Measurements from ENCODE around the gene CDC14B.

Gene CDC14B

DNA sequence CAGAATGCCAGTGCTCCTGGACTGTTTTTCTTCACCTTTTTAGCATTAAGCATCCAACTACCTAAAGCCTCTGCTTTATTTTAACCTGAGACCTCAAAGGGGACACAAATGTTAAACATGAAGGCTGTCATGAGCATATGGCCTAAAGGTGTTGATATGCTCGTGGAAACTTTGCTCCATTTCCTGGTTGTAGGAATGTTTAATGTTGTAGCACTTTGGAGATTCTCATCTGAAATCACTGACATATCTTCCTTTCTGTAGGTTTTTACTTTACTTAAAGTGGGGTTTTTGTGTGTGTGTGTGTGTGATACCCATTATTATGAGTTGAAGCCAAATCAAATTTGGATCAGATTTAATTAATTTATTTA, 132.6 kb downstream of the CDC14B start:
- Mint-ChIP-seq H3K9me3 (ENCODE audit: low read depth) (no peaks in the 10 kb centered on the region), H3K4me1 (ENCODE audit: low read depth) (peaks cover 9% of the 10 kb centered on the region), H3K4me3 (no peak overlapping the region), H3K27me3 (no peaks in the 10 kb centered on the region), H3K27ac (no peak overlapping the region), H3K36me3 (peaks cover 14% of the 10 kb centered on the region)

DNA sequence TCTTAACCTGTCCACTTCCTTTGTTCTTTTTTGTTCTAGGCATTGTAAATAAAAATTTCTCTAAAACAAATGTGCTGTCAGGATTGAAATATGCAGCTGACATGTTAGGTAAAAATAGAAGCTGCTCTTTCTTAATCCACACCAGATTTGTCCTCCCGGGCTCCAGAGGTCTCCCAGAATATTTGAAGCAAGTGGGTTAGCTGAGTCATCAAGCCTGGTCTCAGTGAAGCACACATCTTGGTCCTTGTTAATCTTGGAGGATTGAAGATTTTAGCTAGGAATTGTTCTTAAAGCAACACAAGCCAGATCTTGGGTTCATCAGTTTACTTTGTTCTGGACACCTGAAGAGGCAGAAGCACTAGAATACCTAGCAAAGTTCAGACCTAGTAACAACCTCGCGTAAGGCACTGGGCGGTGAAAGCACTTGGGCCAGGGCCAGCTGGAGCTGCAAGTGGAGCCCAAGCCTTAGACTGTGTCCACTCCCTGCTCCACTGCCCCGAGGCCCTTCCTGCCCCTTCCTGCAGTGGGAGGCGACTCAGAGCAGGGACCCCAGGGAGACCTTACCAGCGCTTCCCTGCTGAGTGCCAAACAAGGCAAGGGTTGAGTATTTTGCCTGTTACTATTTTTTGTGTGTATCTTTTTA, 133.1 kb downstream of the CDC14B start:
- Mint-ChIP-seq H3K9me3 (ENCODE audit: low read depth) (no peaks in the 10 kb centered on the region), H3K36me3 (peaks cover 12% of the 10 kb centered on the region), H3K27me3 (no peaks in the 10 kb centered on the region), H3K27ac (no peak overlapping the region), H3K4me1 (ENCODE audit: low read depth) (peaks cover 5% of the 10 kb centered on the region), H3K4me3 (no peak overlapping the region)

DNA sequence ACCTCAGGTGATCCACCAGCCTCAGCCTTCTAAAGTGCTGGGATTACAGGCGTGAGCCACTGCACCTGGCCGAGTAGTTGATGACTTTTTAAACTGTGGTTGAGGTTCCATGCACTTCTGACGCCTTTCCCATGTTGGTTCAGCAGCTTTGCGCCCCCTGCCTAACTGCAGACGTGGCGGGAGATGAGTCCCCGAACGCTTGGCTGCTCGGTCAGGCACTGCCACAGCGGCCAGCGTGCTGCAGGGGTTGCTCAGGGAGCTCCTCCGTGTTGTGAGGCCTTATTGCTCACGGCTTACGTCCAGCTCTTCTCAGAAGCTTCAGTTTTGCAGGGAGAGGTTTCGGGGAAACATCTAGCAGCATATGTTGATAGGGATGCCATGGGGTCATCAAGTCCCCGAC, 134.4 kb downstream of the CDC14B start:
- Mint-ChIP-seq H3K9me3 (ENCODE audit: low read depth) (no peaks in the 10 kb centered on the region), H3K4me3 (no peak overlapping the region), H3K4me1 (ENCODE audit: low read depth) (no peaks in the 10 kb centered on the region), H3K27ac (no peak overlapping the region), H3K27me3 (no peaks in the 10 kb centered on the region), H3K36me3 (peaks cover 12% of the 10 kb centered on the region)

DNA sequence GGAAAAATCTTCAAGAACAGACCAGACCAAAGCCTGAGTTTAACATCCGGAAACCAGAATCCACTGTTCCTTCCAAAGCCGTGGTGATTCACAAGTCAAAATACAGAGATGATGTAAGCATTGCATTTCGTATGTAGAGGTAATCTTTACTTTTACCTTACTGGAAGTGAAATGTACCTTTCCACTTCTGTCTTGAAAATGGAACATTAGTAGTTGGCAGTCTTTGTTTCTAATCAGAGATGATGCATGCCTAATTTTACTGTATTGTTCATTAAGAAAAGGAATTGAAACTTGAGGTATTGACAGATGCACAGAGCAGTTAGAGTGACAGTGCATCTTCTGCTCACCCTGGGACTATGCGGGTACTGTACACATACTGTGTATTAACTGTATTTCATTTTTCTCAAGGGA, 135.1 kb downstream of the CDC14B start:
- Mint-ChIP-seq H3K27ac (no peak overlapping the region), H3K4me1 (ENCODE audit: low read depth) (peaks cover 1% of the 10 kb centered on the region), H3K27me3 (no peaks in the 10 kb centered on the region), H3K4me3 (no peak overlapping the region), H3K9me3 (ENCODE audit: low read depth) (no peaks in the 10 kb centered on the region), H3K36me3 (peaks cover 12% of the 10 kb centered on the region)

DNA sequence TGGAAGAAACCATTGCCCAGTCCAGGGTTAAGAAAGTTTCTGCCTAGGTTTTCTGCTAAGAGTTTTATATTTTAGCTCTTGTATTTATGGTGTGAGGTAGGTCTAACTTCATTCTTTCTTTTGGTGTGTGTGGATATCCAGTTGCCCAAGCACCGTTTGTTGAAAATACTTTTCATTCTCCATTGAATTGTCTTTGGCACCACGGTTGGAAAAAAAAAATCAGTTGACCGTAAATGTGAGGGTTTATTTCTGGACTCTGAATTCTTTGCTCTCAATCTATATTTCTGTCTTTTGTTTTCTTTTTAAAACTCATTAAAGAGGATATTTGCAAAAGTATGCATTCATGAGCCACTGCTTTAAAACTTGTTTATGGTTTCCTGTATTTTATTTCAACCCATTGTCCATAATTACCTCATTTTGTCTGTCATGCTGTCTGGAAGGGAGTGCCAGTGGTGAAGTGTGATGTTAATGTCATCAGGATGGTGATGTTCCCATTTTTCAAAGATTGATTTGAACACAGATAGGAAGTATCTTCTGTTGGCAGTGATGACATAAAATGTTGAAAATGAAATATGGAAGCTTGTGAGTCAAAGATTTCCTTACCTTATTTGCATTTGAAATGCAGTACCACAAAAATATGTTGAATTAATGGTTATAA, 135.8 kb downstream of the CDC14B start:
- Mint-ChIP-seq H3K36me3 (peaks cover 12% of the 10 kb centered on the region), H3K4me1 (ENCODE audit: low read depth) (peaks cover 4% of the 10 kb centered on the region), H3K4me3 (no peak overlapping the region), H3K9me3 (ENCODE audit: low read depth) (no peaks in the 10 kb centered on the region), H3K27me3 (no peaks in the 10 kb centered on the region), H3K27ac (no peak overlapping the region)

DNA sequence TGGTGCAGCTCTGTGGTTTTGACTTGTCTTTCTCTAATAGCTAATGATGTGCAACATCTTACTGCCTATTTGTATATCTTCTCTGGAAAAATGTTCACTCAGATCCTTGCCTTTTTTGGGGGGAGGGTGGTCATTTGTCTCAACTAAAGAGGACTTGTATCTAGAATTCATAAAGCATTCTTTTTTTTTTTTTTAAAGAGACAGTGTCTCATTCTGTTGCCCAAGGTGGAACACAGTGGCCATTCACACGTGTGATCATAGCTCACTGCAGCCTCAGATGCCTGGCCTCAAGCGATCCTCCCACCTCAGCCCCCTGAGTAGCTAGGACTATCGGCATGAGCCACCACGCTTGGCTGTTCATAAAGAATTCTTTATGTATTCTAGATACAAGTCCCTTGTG, 136.4 kb downstream of the CDC14B start:
- Mint-ChIP-seq H3K27me3 (no peaks in the 10 kb centered on the region), H3K27ac (no peak overlapping the region), H3K4me3 (no peak overlapping the region), H3K36me3 (peaks cover 12% of the 10 kb centered on the region), H3K4me1 (ENCODE audit: low read depth) (peaks cover 7% of the 10 kb centered on the region), H3K9me3 (ENCODE audit: low read depth) (no peaks in the 10 kb centered on the region)

DNA sequence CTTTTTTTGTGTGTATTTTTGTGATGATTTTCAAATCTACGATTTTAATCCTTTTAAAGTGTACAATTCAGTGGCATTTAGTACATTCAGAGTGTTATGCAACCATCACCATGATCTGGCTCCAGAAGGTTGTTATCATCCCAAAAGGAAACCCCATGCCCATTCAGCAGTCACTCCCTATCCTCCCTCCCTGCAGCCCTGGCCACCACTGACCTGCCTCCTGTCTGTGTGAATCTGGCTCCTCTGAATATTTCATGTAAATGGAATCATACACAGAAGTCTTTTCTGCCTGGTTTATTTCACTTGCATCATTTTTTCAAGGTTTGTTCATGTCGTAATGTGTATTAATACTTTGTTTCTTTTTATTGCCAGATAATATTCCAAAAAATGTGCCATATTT, 137.2 kb downstream of the CDC14B start:
- Mint-ChIP-seq H3K27ac (no peak overlapping the region), H3K27me3 (no peaks in the 10 kb centered on the region), H3K36me3 (peaks cover 14% of the 10 kb centered on the region), H3K9me3 (ENCODE audit: low read depth) (no peaks in the 10 kb centered on the region), H3K4me1 (ENCODE audit: low read depth) (peaks cover 7% of the 10 kb centered on the region), H3K4me3 (no peak overlapping the region)

DNA sequence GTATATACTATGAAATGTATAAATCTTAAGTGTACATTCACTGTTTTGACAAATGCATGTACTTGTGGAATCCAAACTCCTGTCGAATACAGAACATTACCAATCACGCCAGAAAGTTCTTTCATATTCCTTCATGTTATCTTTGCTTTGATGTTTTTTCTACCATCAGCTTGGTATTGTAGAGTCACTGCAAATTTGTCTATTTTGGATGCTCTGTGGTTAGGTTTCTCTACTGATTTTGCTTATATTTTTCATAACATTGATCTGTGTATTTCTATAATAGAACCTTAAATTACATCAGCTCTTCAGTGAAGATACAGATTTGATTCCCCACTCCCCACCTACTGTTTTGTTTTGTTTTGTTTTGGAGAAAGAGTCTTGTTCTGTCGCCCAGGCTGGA, 138.9 kb downstream of the CDC14B start:
- Mint-ChIP-seq H3K4me1 (ENCODE audit: low read depth) (peaks cover 7% of the 10 kb centered on the region), H3K4me3 (no peak overlapping the region), H3K36me3 (peaks cover 14% of the 10 kb centered on the region), H3K9me3 (ENCODE audit: low read depth) (no peaks in the 10 kb centered on the region), H3K27ac (no peak overlapping the region), H3K27me3 (no peaks in the 10 kb centered on the region)

DNA sequence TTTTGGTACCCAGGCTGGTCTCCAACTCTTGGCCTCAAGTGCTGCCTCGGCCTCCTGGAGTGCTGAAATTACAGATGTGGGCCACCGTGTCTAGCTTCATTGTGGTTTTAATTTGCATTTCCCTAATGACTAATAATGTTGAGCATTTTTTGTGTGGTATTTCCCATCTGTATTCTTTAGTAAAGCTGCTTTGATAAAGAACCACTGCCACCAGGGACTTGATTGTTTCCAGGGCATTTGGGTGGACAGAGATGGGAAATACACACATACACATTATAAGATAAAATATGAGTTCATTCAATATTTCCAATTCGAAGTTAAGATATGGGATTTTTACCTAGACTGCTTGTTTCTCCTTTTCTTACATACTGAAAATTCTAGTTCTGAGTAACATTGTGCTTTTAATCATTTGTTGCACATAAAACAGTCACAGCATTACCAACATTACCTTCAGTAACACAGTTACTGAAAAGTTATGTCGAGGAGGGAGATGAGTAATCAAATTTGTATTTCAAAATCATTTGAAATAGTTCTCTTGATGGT, 140.7 kb downstream of the CDC14B start:
- no peak overlapping the region for H3K27ac Mint-ChIP-seq
- no peak overlapping the region for H3K4me3 Mint-ChIP-seq
- H3K36me3 Mint-ChIP-seq = peaks cover 9% of the 10 kb centered on the region
- no peaks in the 10 kb centered on the region for H3K27me3 Mint-ChIP-seq
- H3K9me3 Mint-ChIP-seq (ENCODE audit: low read depth) = no peaks in the 10 kb centered on the region
- peaks cover 7% of the 10 kb centered on the region for H3K4me1 Mint-ChIP-seq (ENCODE audit: low read depth)

DNA sequence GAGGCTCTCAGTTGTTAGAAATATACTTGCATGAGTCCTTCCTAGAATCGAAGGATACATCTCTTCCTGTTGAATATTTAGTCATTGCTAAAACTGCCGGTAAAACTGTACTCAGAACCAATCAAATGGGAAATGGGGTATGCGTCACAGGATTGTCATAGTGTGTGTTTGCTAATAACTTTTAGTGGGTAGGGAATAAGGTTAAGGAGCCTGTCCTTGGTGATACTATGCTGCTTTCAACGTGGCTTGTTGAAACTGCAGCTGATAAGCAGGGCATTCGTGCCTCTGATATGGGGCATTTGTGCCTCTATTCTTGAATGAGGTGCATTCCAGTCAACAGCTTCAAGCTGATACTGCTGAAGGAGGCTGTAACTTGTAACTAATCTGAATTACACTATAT, 143.1 kb downstream of the CDC14B start:
- H3K4me3 Mint-ChIP-seq = no peak overlapping the region
- no peaks in the 10 kb centered on the region for H3K27me3 Mint-ChIP-seq
- H3K36me3 Mint-ChIP-seq = peaks cover 6% of the 10 kb centered on the region
- no peaks in the 10 kb centered on the region for H3K9me3 Mint-ChIP-seq (ENCODE audit: low read depth)
- H3K27ac Mint-ChIP-seq = no peak overlapping the region
- peaks cover 7% of the 10 kb centered on the region for H3K4me1 Mint-ChIP-seq (ENCODE audit: low read depth)

DNA sequence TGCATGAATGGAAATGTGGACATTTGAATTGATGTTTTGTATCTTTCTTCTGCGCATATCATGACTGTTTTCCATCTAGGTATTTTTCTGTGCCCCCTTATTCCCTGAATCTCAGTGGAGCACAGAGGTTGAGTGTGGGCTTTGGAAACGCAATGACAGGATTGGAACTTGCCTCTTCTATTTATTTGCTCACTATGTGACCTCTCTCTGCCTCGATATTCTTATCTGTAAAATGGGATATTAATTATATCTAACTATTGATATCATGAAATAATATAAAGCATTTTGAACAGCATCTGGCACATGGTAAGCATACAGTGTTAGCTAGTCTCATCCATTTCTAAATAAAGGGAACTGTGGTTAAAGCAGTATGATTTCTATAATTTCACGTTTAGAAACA, 143.6 kb downstream of the CDC14B start:
- Mint-ChIP-seq H3K4me3 (no peak overlapping the region), H3K9me3 (ENCODE audit: low read depth) (no peaks in the 10 kb centered on the region), H3K27ac (no peak overlapping the region), H3K4me1 (ENCODE audit: low read depth) (peaks cover 7% of the 10 kb centered on the region), H3K27me3 (no peaks in the 10 kb centered on the region), H3K36me3 (peaks cover 9% of the 10 kb centered on the region)

DNA sequence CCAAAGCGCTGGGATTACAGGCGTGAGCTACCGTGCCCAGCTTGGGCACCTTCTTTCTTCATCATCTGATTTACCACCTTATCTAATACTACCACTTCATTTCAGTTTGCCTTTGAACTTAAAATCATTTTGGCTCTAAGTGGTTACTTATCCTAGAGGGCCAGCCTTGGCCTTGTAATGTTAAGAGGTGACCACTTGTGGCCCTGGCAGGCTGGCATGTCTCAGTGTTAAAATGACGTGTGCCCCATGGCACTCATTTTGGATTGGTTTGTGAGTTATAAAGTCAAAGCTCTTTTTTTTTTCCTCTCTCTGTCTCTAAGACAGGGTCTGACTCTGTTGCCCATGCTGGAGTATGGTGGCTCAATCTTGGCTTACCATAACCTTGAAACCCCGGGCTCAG, 151.9 kb downstream of the CDC14B start:
- no peaks in the 10 kb centered on the region for H3K4me1 Mint-ChIP-seq (ENCODE audit: low read depth)
- no peaks in the 10 kb centered on the region for H3K9me3 Mint-ChIP-seq (ENCODE audit: low read depth)
- H3K36me3 Mint-ChIP-seq = peaks cover 7% of the 10 kb centered on the region
- H3K27ac Mint-ChIP-seq = no peak overlapping the region
- no peak overlapping the region for H3K4me3 Mint-ChIP-seq
- no peaks in the 10 kb centered on the region for H3K27me3 Mint-ChIP-seq

DNA sequence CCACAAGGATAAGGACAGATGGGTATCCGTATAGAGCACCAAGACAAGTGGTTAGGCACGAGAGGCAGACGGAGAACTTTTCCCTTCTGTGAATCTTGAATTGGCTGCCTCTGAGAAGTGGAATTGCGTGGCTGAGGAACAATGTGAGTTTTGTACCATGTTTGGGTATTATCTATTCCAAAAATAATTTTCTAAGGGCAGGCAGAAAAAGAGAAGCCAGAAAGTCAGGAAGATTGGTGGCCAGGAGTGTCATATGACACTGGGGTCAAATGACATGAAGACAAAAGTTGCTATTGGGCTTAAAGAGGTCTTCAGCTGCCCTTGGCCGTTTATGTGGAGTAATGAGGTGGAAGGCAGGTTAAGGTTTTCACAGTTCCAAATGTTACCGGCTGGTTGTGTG, 155.2 kb downstream of the CDC14B start:
- no peak overlapping the region for H3K4me3 Mint-ChIP-seq
- H3K27me3 Mint-ChIP-seq = no peaks in the 10 kb centered on the region
- H3K27ac Mint-ChIP-seq = no peak overlapping the region
- no peaks in the 10 kb centered on the region for H3K9me3 Mint-ChIP-seq (ENCODE audit: low read depth)
- H3K4me1 Mint-ChIP-seq (ENCODE audit: low read depth) = peaks cover 2% of the 10 kb centered on the region
- H3K36me3 Mint-ChIP-seq = peaks cover 4% of the 10 kb centered on the region

DNA sequence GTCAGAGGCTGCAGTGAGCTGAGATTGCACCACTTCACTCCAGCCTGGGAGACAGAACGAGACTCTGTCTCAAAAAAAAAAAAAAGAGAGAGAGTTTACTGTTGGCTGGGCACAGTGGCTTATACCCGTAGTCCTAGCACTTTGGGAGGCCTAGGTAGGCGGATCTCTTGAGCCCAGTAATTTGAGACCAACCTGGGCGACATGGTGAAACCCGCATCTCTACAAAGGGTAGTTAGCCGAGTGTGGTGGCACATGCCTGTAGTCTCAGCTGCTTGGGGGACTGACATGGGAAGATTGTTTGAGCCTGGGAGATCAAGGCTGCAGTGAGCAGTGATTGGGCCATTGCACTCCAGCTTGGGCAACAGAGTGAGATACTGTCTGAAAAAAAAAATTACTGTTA, 157.1 kb downstream of the CDC14B start:
- Mint-ChIP-seq H3K9me3 (ENCODE audit: low read depth) (no peaks in the 10 kb centered on the region), H3K27ac (no peak overlapping the region), H3K36me3 (peaks cover 12% of the 10 kb centered on the region), H3K4me3 (no peak overlapping the region), H3K27me3 (no peaks in the 10 kb centered on the region), H3K4me1 (ENCODE audit: low read depth) (peaks cover 4% of the 10 kb centered on the region)

DNA sequence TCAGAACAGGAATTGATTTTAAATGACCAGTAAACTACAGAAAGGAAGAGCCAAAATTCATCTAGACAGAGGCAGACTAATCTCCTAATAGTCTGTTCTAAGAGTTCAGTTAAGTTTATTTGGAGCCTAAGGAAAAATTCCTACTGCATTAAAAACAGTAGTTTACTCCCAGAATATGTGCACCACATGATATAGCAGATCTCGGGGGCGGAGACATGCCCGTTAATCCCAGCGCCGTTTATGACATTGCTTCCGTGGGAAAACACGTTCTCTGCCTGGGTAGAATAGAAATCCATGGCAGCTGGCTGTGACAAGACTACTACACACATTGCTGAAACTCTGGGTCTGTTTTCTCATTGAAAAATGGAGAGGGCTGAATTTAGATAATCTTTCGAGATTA, 158.3 kb downstream of the CDC14B start:
- no peaks in the 10 kb centered on the region for H3K9me3 Mint-ChIP-seq (ENCODE audit: low read depth)
- H3K36me3 Mint-ChIP-seq = peaks cover 12% of the 10 kb centered on the region
- H3K4me1 Mint-ChIP-seq (ENCODE audit: low read depth) = peaks cover 4% of the 10 kb centered on the region
- no peak overlapping the region for H3K4me3 Mint-ChIP-seq
- H3K27me3 Mint-ChIP-seq = no peaks in the 10 kb centered on the region
- no peak overlapping the region for H3K27ac Mint-ChIP-seq

DNA sequence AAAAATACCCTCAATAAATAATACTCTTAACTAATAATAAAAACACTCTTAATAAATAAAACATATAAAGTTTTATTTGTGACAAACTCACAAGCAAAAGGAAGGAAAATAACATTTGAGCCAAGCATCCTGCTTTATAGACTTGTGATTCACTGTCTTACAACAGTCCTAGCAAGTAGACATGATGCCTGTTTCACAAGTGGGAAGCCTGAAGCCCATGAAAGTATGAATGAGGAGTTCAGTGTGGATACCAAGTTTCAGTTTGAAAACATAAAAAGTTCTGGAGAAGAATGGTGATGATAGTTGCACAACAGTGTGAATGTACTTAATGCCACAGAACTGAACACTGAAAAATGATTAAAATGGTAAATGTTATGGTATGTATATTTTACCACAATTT, 158.8 kb downstream of the CDC14B start:
- Mint-ChIP-seq H3K36me3 (peaks cover 12% of the 10 kb centered on the region), H3K4me1 (ENCODE audit: low read depth) (peaks cover 4% of the 10 kb centered on the region), H3K9me3 (ENCODE audit: low read depth) (no peaks in the 10 kb centered on the region), H3K27ac (no peak overlapping the region), H3K4me3 (no peak overlapping the region), H3K27me3 (no peaks in the 10 kb centered on the region)

Data from activated naive CD8-positive, alpha-beta T cell (primary cell).